Activated B cell treated with CpG ODN at 0.5 μM for 24 hours (primary cell): Measurements from ENCODE around the gene TPM1. TPM values are rescaled to one million over a fixed set of nuclear protein-coding genes. Genes with fewer than 3 reads are reported as not detected.

ENCODE experiments used
- ATAC-seq: fragments of 200-7000 bp; cut with Tn5 transposase; one replicate; pipeline ENCODE4 v1.10.0; 2021; ENCODE audit warnings: low read depth, mild to moderate bottlenecking, moderate library complexity
- CTCF ChIA-PET: fragments of 350-600 bp; sonication (Branson Sonifier 250); formaldehyde crosslinking; loops from one replicate; lab custom pipeline; 2021; ENCODE audit warnings: antibody characterized with exemption; lab: Charles Lee
- POLR2A ChIA-PET: fragments of 350-600 bp; sonication (Branson Sonifier 250); formaldehyde crosslinking; loops from one replicate; lab custom pipeline; 2021; ENCODE audit warnings: antibody characterized with exemption; lab: Charles Lee
- DNase-seq: peaks from one replicate; pipeline ENCODE4 v3.0.0; 2022
- H3K27ac Mint-ChIP-seq: one replicate; pipeline ENCODE4 v1.8.0; 2020; ENCODE audit warnings: mixed read lengths
- H3K27me3 Mint-ChIP-seq: one replicate; pipeline ENCODE4 v1.8.0; 2021; ENCODE audit warnings: mixed read lengths
- H3K36me3 Mint-ChIP-seq: one replicate; pipeline ENCODE4 v1.8.0; 2021; ENCODE audit warnings: low read depth, mixed read lengths
- H3K4me1 Mint-ChIP-seq: one replicate; pipeline ENCODE4 v1.8.0; 2021; ENCODE audit warnings: mixed read lengths
- H3K4me3 Mint-ChIP-seq: one replicate; pipeline ENCODE4 v1.8.0; 2020; ENCODE audit warnings: mild to moderate bottlenecking, mixed read lengths
- H3K9me3 Mint-ChIP-seq: one replicate; pipeline ENCODE4 v1.8.0; 2020; ENCODE audit warnings: mixed read lengths
- intact Hi-C: fragments of 100-400 bp; cut with micrococcal nuclease; formaldehyde crosslinking; loops from one replicate; pipeline ENCODE4 v1.15.1; 2024
- total RNA-seq: library from RNA; stranded (reverse); gene quantifications from 2 replicates; pipeline ENCODE4 v1.2.3, GENCODE V29; 2022
- TF ChIP-seq, protein P1 (sequence below): fragments of 200-600 bp; IDR thresholded peaks from one replicate; pipeline ENCODE4 v1.8.0; 2022; ENCODE audit warnings: antibody characterized with exemption, mild to moderate bottlenecking

Gene TPM1
- total RNA-seq, 1 donor from 2014 or later, result 7.8 TPM

GRCh38 chr15:63065262-63066221 lies 23.0 kb downstream of the TPM1 start:
- Mint-ChIP-seq H3K36me3 (peaks cover 32% of the 10 kb centered on the region), H3K27me3 (no peaks in the 10 kb centered on the region), H3K4me3 (no peak overlapping the region), H3K27ac (no peak overlapping the region), H3K9me3 (no peaks in the 10 kb centered on the region), H3K4me1 (no peaks in the 10 kb centered on the region)
- ATAC-seq (no peak), DNase-seq (no peak)
- TF ChIP-seq, protein P1, sequence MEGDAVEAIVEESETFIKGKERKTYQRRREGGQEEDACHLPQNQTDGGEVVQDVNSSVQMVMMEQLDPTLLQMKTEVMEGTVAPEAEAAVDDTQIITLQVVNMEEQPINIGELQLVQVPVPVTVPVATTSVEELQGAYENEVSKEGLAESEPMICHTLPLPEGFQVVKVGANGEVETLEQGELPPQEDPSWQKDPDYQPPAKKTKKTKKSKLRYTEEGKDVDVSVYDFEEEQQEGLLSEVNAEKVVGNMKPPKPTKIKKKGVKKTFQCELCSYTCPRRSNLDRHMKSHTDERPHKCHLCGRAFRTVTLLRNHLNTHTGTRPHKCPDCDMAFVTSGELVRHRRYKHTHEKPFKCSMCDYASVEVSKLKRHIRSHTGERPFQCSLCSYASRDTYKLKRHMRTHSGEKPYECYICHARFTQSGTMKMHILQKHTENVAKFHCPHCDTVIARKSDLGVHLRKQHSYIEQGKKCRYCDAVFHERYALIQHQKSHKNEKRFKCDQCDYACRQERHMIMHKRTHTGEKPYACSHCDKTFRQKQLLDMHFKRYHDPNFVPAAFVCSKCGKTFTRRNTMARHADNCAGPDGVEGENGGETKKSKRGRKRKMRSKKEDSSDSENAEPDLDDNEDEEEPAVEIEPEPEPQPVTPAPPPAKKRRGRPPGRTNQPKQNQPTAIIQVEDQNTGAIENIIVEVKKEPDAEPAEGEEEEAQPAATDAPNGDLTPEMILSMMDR, result no peak
- ChIA-PET CTCF (interaction anchor here (0.8 kb wide), 1 partner anchor 18 kb away, joined by 3 read pairs; no protein-coding TSS in a partner anchor), POLR2A (no interaction called here)
- intact Hi-C loops, result no loop called here

DNA sequence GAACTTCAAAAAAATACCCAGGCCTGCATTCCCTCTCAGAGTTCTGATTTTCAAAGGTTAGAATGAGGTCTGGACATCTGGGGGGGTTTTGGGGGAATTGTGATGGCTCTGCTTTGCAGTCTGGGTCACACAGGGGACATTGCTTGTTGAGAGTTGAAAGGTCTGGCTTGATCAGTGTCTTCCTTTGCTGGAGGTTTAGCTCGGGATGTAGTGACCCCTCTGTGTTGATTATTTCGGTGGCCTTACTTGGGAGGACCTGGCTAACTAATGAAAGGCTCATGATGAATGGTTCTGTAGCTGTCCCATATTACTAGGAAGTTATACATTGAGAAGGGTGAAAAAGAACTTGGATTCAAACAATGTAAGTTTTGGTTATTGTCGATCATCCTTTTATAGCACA lies 23.7 kb downstream of the TPM1 start:
- intact Hi-C loops, result no loop called here
- ATAC-seq, result no peak
- TF ChIP-seq, protein P1, result no peak
- peaks cover 24% of the 10 kb centered on the region for H3K36me3 Mint-ChIP-seq
- H3K27me3 Mint-ChIP-seq, result no peaks in the 10 kb centered on the region
- no peaks in the 10 kb centered on the region for H3K9me3 Mint-ChIP-seq
- no peak for DNase-seq
- no peak overlapping the region for H3K4me3 Mint-ChIP-seq
- H3K27ac Mint-ChIP-seq, result no peak overlapping the region
- H3K4me1 Mint-ChIP-seq, result no peaks in the 10 kb centered on the region
- ChIA-PET POLR2A (no interaction called here), CTCF (no interaction called here)

DNA sequence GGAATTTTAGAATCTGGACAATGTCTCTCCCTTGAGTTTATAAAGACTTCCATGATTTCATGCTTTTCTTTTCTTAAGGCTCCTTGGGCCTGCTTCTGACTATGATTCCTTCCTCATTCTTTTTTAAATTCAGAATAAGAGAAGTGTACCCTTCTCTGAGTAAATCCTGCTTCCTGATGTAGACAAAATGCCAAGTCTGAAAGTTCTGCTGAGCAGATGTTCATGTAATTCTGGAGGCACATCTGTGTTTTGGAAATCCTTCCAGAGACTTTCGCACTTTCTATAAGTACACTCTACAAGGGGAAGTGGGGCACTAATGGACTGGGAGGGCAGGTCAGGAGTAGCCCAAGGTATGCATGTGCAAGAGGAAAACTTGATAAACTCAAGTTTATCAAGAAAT lies 24.8 kb downstream of the TPM1 start:
- DNase-seq (no peak), ATAC-seq (no peak)
- no peaks in the 10 kb centered on the region for H3K4me1 Mint-ChIP-seq
- peaks cover 15% of the 10 kb centered on the region for H3K36me3 Mint-ChIP-seq
- no peak overlapping the region for H3K27ac Mint-ChIP-seq
- H3K27me3 Mint-ChIP-seq, result no peaks in the 10 kb centered on the region
- H3K9me3 Mint-ChIP-seq, result no peaks in the 10 kb centered on the region
- intact Hi-C loops, result no loop called here
- POLR2A ChIA-PET, result no interaction called here
- CTCF ChIA-PET, result interaction anchor here (1.1 kb wide), 1 partner anchor 20 kb away, joined by 4 read pairs; no protein-coding TSS in a partner anchor
- TF ChIP-seq, protein P1, result no peak
- H3K4me3 Mint-ChIP-seq, result no peak overlapping the region

- TF ChIP-seq, protein P1, result no peak
Observed at GRCh38 chr15:63067976-63068743, 25.6 kb downstream of the TPM1 start.

DNA sequence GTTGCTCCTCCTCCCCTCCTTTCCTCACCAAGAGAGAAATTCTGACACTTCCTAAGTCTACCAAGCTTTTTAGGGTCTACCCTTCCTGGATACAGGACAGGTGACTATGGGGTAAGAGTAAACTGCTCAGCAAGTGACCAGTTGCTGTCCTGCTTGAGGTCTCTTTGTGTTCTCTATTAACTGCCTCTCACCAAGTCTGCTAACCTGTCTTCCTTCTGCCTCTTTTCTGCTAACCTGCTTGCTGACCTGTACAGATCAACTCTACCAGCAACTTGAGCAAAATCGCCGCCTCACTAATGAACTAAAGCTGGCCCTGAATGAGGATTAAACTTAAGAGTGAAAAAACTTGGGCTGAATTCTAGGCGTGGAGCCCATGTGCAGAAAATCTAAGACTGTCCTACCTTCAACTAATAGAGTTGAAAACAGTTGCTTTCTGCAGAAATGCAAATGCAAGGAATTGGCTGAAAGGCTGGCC lies 27.1 kb downstream of the TPM1 start:
- Mint-ChIP-seq H3K9me3 (no peaks in the 10 kb centered on the region), H3K4me3 (no peak overlapping the region), H3K4me1 (no peaks in the 10 kb centered on the region), H3K27ac (no peak overlapping the region), H3K27me3 (no peaks in the 10 kb centered on the region), H3K36me3 (peaks cover 3% of the 10 kb centered on the region)
- ChIA-PET CTCF (no interaction called here), POLR2A (no interaction called here)
- TF ChIP-seq, protein P1, result no peak
- no peak for DNase-seq
- no peak for ATAC-seq
- intact Hi-C loops, result no loop called here

More at GRCh38 chr15:63067976-63068743, 25.6 kb downstream of the TPM1 start:
- DNase-seq, result no peak
- intact Hi-C loops, result no loop called here
- H3K4me3 Mint-ChIP-seq, result no peak overlapping the region
- H3K27ac Mint-ChIP-seq, result no peak overlapping the region
- no peaks in the 10 kb centered on the region for H3K4me1 Mint-ChIP-seq
- H3K9me3 Mint-ChIP-seq, result no peaks in the 10 kb centered on the region
- peaks cover 8% of the 10 kb centered on the region for H3K36me3 Mint-ChIP-seq
- ATAC-seq, result no peak
- H3K27me3 Mint-ChIP-seq, result no peaks in the 10 kb centered on the region
- POLR2A ChIA-PET, result no interaction called here
- CTCF ChIA-PET, result no interaction called here
